ENCODE data around the gene TUBB6. TPM values are rescaled to one million over a fixed set of nuclear protein-coding genes. Genes with fewer than 3 reads are reported as not detected.
A peak's percentile ranks its signal among the peaks of the same experiment; 100 is the strongest.

Gene TUBB6
- total RNA-seq, 3 donors from 2014 or later (not counting 1 experiment from before 2014, with no cell fraction given), result 0.97 to 3.2 (median 2.8) TPM

- H3K4me3 Mint-ChIP-seq, result no peak overlapping the region
- H3K27me3 ChIP-seq (ENCODE audit: control insufficient read depth, insufficient read depth, low read length), result peaks cover 11% of the 10 kb centered on the region
- ATAC-seq (no peak), DNase-seq (no peak)
- no peaks in the 10 kb centered on the region for H3K9me3 Mint-ChIP-seq
- intact Hi-C loops (cut with micrococcal nuclease), result no loop called here
- no peaks in the 10 kb centered on the region for H3K4me1 Mint-ChIP-seq
- WGBS (ENCODE audit: insufficient coverage), result 96% methylated on average over 14 of the region's 14 CpGs
- peaks cover 16 to 18% of the 10 kb centered on the region in 2 donors for H3K27me3 Mint-ChIP-seq (ENCODE audit: low read depth in 2 of 2)
- H3K27ac Mint-ChIP-seq, result no peak overlapping the region
- no peak for TF ChIP-seq CTCF (IDR thresholded peaks at IDR 0.05)
- no peak overlapping the region for H3K4me3 ChIP-seq (ENCODE audit: low read length)
- no peak overlapping the region for H3K27ac ChIP-seq (ENCODE audit: low read length)
- H3K36me3 Mint-ChIP-seq, result no peaks in the 10 kb centered on the region
- H3K36me3 ChIP-seq (ENCODE audit: control insufficient read depth, insufficient read depth, low read length), result no peaks in the 10 kb centered on the region
- peaks cover 3% of the 10 kb centered on the region for H3K4me1 ChIP-seq (ENCODE audit: control insufficient read depth, insufficient read depth, low read length)
- H3K9me3 ChIP-seq (ENCODE audit: control insufficient read depth, insufficient read depth, low read length), result no peaks in the 10 kb centered on the region
Measured at GRCh38 chr18:12291690-12292089, 16.4 kb upstream of the TUBB6 start.

GRCh38 chr18:12293831-12294230 is 14.2 kb upstream of the TUBB6 start:
- DNase-seq, result no peak
- Mint-ChIP-seq H3K9me3 (no peaks in the 10 kb centered on the region), H3K4me1 (no peaks in the 10 kb centered on the region), H3K36me3 (no peaks in the 10 kb centered on the region), H3K4me3 (no peak overlapping the region), H3K27me3 (ENCODE audit: low read depth in 2 of 2) (peaks cover 10 to 11% of the 10 kb centered on the region in 2 donors), H3K27ac (no peak overlapping the region)
- WGBS (ENCODE audit: insufficient coverage), result 82% methylated on average over 11 of the region's 11 CpGs
- no peak for ATAC-seq
- intact Hi-C loops (cut with micrococcal nuclease), result no loop called here
- H3K27me3 ChIP-seq (ENCODE audit: control insufficient read depth, insufficient read depth, low read length), result no peaks in the 10 kb centered on the region
- no peaks in the 10 kb centered on the region for H3K9me3 ChIP-seq (ENCODE audit: control insufficient read depth, insufficient read depth, low read length)
- no peak overlapping the region for H3K27ac ChIP-seq (ENCODE audit: low read length)
- TF ChIP-seq CTCF (IDR thresholded peaks at IDR 0.05), result no peak
- H3K4me3 ChIP-seq (ENCODE audit: low read length), result no peak overlapping the region
- H3K36me3 ChIP-seq (ENCODE audit: control insufficient read depth, insufficient read depth, low read length), result no peaks in the 10 kb centered on the region
- no peaks in the 10 kb centered on the region for H3K4me1 ChIP-seq (ENCODE audit: control insufficient read depth, insufficient read depth, low read length)

- peak in 1 of 3 donors; percentile 5 for ATAC-seq
- H3K27ac Mint-ChIP-seq, result no peak overlapping the region
- intact Hi-C loops (cut with micrococcal nuclease), result no loop called here
Measured at GRCh38 chr18:12295389-12296086, 12.5 kb upstream of the TUBB6 start.

More at GRCh38 chr18:12295389-12296086, 12.5 kb upstream of the TUBB6 start:
- DNase-seq, result no peak
- no peak overlapping the region for H3K4me3 ChIP-seq (ENCODE audit: low read length)
- no peak overlapping the region for H3K27ac ChIP-seq (ENCODE audit: low read length)
- no peaks in the 10 kb centered on the region for H3K36me3 Mint-ChIP-seq
- H3K4me3 Mint-ChIP-seq, result no peak overlapping the region
- H3K4me1 Mint-ChIP-seq, result no peaks in the 10 kb centered on the region
- WGBS (ENCODE audit: insufficient coverage), result 93% methylated on average over 18 of the region's 18 CpGs
- no peaks in the 10 kb centered on the region for H3K36me3 ChIP-seq (ENCODE audit: control insufficient read depth, insufficient read depth, low read length)
- H3K27me3 Mint-ChIP-seq (ENCODE audit: low read depth in 2 of 2), result peaks cover 6 to 11% of the 10 kb centered on the region in 2 donors
- no peak for TF ChIP-seq CTCF (IDR thresholded peaks at IDR 0.05)
- H3K4me1 ChIP-seq (ENCODE audit: control insufficient read depth, insufficient read depth, low read length), result no peaks in the 10 kb centered on the region
- H3K9me3 ChIP-seq (ENCODE audit: control insufficient read depth, insufficient read depth, low read length), result no peaks in the 10 kb centered on the region
- H3K9me3 Mint-ChIP-seq, result no peaks in the 10 kb centered on the region
- H3K27me3 ChIP-seq (ENCODE audit: control insufficient read depth, insufficient read depth, low read length), result no peaks in the 10 kb centered on the region

All from natural killer cell (primary cell).